Motor neuron (in vitro differentiated cells): ENCODE data around the gene DLX3. TPM values are rescaled to one million over a fixed set of nuclear protein-coding genes. Genes with fewer than 3 reads are reported as not detected.
"Not testable (repeated sequence)": the region's sequence is repeated elsewhere in the genome, so short reads cannot be mapped to it uniquely, and the experiment has no call there.

ENCODE experiments used
- ATAC-seq, 8 experiments: fragments of 200-7000 bp; cut with Tn5 transposase; replicated peaks in 6 of 8; 2 replicates each; pipeline ENCODE4 v1.8.0; 2021; ENCODE audit warnings: mild to moderate bottlenecking in 8 of 8, moderate library complexity in 8 of 8
- H3K27ac ChIP-seq, 2 donors: fragments of 250-450 bp; sonication (Bioruptor Pico); 2 replicates each; pipeline ENCODE4 v1.9.0; 2021; ENCODE audit warnings: antibody characterized with exemption in 2 of 2, mild to moderate bottlenecking in 2 of 2, moderate library complexity in 1 of 2
- H3K4me1 ChIP-seq, 2 donors: fragments of 250-450 bp; sonication (Bioruptor Pico); replicated peaks in 1 of 2; 2 replicates each; pipeline ENCODE4 v1.6.1; 2021; ENCODE audit warnings: antibody characterized with exemption in 2 of 2, mild to moderate bottlenecking in 2 of 2, moderate library complexity in 1 of 2
- H3K4me3 ChIP-seq, 5 donors: fragments of 250-450 bp; sonication (Bioruptor Pico); 2 replicates each; pipeline ENCODE4 v1.9.0; 2021; ENCODE audit warnings: antibody characterized with exemption in 5 of 5, mild to moderate bottlenecking in 5 of 5, moderate library complexity in 4 of 5
- WGBS, 10 experiments: fragments of 450-650 bp; shearing (Covaris generic); methylation state at CpG; one replicate each; pipeline ENCODE4 v1.0.0; 2022; 5-methylcytosine and 5-hydroxymethylcytosine counted together
- in situ Hi-C, 9 experiments: fragments of 400-800 bp; cut with MboI; loops; one replicate each; pipeline ENCODE4 v1.15.0; 2021; ENCODE audit warnings: low sequenced_read_pairs in 9 of 9, low pct_unique_long_range_greater_than_20kb in 2 of 9; ENCODE audit not compliant: unreplicated experiment in 9 of 9
- total RNA-seq, 8 experiments: library from RNA; unstranded; fragments of 300-600 nt; gene quantifications; 2 replicates each; pipeline versions ENCODE4 v1.2.3 to v1.2.4, GENCODE V29; 2022

The DLX3 gene
- under 1 TPM in 7 of 8 experiments, not detected in 1; 0.07 to 0.52 (median 0.21) TPM for total RNA-seq

DNA sequence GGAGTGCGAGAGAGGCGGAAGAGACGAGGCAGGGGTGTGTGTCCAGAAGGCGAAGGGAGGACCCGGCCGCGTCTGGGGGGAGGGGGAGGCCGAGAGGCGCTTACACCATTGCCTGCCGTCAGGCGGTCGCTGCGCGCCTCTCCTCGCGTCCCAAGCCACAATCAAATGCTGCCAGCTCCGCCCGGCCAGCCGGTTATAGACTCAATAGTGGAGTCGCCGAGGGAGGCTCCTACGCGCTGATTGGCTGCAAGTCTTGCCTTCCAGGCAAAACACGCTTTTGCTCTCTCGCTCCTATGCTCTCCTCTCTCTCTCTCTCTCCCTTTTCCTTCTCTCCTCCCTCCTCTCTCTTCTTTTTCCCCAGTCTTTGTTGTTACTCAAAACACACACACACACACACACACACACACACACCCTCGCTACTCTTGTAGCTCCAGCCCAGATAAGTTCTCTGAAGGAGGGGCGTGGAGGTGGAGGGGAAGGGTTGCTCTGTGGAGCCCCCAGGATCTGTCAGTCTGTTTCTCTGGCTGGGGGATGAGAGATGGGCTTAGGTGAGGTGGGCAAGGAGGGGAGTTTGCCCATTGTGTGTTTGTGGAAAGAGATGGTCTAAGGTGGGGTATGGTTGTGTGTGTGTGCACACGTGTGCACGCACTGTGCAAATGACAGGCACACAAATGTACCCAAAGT is at the start of gene DLX3:
Gene DLX3 (minus strand): TSS at position 170 of the 684 bp plus-strand sequence. CDS start 226 bp downstream, outside the sequence.
- peaks cover 0 to 12% of the 10 kb centered on the region in 2 donors for H3K4me1 ChIP-seq
- peak; percentile 57 to 86 (median 64) for ATAC-seq
- no peak within 1 kb of the TSS for H3K4me3 ChIP-seq
- in situ Hi-C loops: loop anchor here (10.0 to 25.0 kb wide), 6 partner anchors 120 to 433 kb away; partner anchors contain the start of gene NXPH3 (in 1 of the 9)
- no peak within 1 kb of the TSS for H3K27ac ChIP-seq
- 0 to 50% (median 9%) methylated on average over 1 to 17 of the region's 29 CpGs; no CpG with 5 or more reads in 3 of the 10 experiments for WGBS, 10 experiments

DNA sequence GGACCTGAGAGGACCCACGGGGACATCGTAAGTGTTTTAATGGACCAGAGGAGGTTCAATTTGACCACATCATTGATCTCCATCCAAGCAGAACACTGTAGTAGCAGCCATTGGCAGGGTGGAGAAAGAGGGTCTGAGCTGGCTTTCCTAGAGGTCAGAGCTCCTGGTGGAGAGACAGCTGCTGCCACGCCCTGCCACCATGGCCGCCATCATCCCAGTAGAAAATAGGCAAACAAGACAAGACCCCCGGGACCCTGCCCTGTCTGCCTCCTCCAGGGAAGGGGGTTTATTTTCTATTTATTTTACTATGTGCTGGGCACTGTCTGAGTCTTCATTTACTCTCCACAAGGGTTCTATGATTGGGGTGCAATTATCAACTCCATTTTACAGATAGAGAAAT is 49.5 kb upstream of the DLX3 start:
- peaks cover 0 to 6% of the 10 kb centered on the region in 2 donors for H3K4me1 ChIP-seq
- WGBS, 10 experiments: 65 to 97% (median 68%) methylated on average over 1 to 4 of the region's 5 CpGs; no CpG with 5 or more reads in 6 of the 10 experiments
- in situ Hi-C loops: no loop called here
- H3K4me3 ChIP-seq: no peak overlapping the region
- no peak for ATAC-seq
- no peak overlapping the region for H3K27ac ChIP-seq

- 7 to 90% (median 70%) methylated on average over 1 to 10 of the region's 16 CpGs; no CpG with 5 or more reads in 3 of the 10 experiments for WGBS, 10 experiments
- H3K4me1 ChIP-seq: peaks cover 0 to 6% of the 10 kb centered on the region in 2 donors
- in situ Hi-C loops: no loop called here
- no peak overlapping the region for H3K27ac ChIP-seq
- ATAC-seq: peak in 4 of 8 experiments; percentile 3 to 92 (median 59)
- no peak overlapping the region for H3K4me3 ChIP-seq
Measured at GRCh38 chr17:50043290-50044148, 48.5 kb upstream of the DLX3 start.

DNA sequence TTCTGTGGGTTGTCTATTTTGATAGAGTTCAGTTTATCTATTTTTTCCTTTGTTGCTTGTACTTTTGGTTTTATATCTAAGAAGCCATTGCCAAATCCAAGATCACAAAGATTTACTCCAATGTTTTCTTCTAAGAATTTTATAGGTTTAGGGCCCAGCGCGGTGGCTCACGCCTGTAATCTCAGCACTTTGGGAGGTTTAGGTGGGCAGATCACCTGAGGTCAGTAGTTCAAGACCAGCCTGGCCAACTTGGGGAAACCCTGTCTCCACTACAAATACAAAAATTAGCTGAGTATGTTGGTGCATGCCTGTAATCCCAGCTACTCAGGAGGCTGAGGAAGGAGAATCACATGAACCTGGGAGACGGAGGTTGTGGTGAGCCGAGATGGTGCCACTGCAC is 47.2 kb upstream of the DLX3 start:
- H3K4me3 ChIP-seq: no peak overlapping the region
- ATAC-seq: no peak
- WGBS, 10 experiments: 82 to 100% (median 96%) methylated on average over 1 to 5 of the region's 5 CpGs; no CpG with 5 or more reads in 2 of the 10 experiments
- H3K4me1 ChIP-seq: peaks cover 0 to 9% of the 10 kb centered on the region in 2 donors
- H3K27ac ChIP-seq: no peak overlapping the region
- in situ Hi-C loops: no loop called here

GRCh38 chr17:50040496-50040895 is 45.5 kb upstream of the DLX3 start:
- H3K27ac ChIP-seq, H3K4me3 ChIP-seq, ATAC-seq, in situ Hi-C loops: not testable (repeated sequence)
- WGBS, 10 experiments: 53 to 90% (median 73%) methylated on average over 1 to 5 of the region's 5 CpGs; no CpG with 5 or more reads in 4 of the 10 experiments
- H3K4me1 ChIP-seq: peaks cover 0 to 11% of the 10 kb centered on the region in 2 donors

DNA sequence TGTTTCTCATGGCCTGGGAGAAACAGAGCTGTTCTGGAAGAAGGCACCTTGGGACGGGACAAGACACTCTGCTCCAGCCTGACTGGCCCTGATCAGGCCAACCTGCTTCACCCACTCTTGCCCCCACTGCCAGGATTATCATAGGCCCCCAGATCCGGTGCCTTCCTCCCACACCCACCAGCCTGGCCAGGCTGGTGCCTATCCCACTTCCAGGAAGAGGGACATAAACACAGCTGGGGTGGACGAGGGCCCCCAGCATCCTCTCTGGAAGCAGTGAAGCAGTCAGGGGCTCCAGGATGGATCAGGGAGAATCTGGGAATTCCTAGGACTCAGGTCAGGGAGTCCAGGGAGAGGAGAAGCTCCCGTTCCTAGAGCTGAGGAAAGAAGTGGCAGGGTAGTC is 44.0 kb upstream of the DLX3 start:
- ATAC-seq: no peak
- in situ Hi-C loops: no loop called here
- peaks cover 0 to 11% of the 10 kb centered on the region in 2 donors for H3K4me1 ChIP-seq
- no peak overlapping the region for H3K4me3 ChIP-seq
- no peak overlapping the region for H3K27ac ChIP-seq
- 0 to 86% (median 58%) methylated on average over 1 to 4 of the region's 4 CpGs; no CpG with 5 or more reads in 3 of the 10 experiments for WGBS, 10 experiments

DNA sequence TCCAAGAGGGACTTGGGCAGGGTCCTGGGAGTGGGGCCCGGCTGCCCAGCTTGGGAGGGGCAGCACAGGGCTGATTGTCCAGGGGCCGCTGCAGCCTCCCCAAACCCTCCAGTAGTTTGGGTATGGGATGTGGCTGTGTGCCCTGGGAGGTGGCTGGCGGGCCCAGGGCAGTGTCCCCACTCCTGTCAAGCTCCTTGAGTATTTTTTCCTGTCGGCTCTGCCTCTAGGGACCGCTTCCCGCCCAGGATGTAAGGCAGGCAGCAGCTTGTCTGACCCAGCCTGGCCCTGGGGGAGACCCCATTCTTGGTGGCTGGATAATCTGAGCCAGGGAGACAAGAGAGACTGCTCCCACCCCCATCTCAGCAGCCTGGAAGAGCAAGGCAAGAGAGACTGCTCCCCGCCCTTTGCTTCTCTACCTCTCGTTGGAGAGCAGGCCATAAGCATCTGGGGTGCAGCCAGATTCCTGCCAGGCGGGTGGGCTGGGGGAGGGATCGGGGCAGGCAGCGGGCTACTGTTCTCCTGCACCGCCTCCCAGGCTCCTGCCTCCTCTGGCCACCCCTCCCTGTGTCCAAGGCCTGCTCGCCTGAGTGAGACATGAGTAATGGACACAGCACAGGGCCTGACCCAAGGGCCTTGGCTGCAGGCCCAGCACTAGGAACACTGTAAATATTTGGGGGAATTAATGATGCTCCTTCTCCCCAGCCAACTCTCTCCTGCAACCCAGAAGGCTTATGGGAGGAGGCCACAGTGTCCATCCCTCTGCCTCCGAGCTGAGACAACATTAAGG is 42.5 kb upstream of the DLX3 start:
- H3K4me1 ChIP-seq: peaks cover 3 to 18% of the 10 kb centered on the region in 2 donors
- H3K4me3 ChIP-seq: no peak overlapping the region
- in situ Hi-C loops: no loop called here
- no peak overlapping the region for H3K27ac ChIP-seq
- WGBS, 10 experiments: 0 to 71% (median 40%) methylated on average over 1 to 2 of the region's 14 CpGs; no CpG with 5 or more reads in 6 of the 10 experiments
- ATAC-seq: peak in 7 of 8 experiments; percentile 53 to 99 (median 77)

DNA sequence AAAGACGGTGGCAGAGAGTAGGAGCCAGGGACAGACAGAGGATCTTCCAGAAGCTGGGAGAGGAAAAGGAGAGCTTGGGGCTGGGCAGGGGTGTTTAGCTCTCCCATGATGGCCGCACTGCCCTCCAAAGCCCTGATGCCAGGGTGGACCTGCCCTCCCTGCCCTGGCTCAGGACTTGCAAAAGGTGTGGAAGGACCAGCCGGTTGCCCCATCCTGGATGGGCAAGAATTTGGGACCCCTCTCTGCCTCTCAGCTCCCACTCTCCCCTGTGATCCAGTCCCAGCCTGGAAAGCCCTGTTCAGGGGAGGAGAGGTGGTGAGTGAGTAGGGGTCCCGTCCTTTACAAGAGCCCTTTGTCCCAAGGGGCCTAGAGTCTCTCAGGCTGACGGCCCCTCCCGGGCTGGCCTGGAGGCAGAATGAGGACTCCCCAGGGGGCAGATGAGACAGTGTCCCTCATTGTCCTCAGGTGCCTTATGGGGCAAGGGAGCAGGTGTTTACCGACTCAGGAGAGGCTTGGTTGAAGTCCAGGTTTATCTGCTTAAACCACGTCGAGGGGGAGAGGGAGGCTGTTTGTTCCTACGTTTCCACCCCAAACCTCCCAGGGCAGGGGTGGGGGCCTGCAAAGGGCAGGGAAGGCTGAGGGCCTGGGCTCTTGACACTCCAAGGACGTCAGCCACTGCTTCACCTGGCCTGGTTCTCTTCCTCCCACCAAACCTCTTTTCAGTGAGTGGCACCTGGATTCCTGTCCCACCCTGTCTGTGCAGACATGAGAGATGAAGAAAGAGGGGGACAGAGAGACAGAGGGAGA is 41.6 kb upstream of the DLX3 start:
- H3K4me3 ChIP-seq: no peak overlapping the region
- peaks cover 3 to 18% of the 10 kb centered on the region in 2 donors for H3K4me1 ChIP-seq
- H3K27ac ChIP-seq: no peak overlapping the region
- WGBS, 10 experiments: 20 to 80% (median 53%) methylated on average over 1 to 2 of the region's 11 CpGs; no CpG with 5 or more reads in 5 of the 10 experiments
- ATAC-seq: no peak
- in situ Hi-C loops: no loop called here

DNA sequence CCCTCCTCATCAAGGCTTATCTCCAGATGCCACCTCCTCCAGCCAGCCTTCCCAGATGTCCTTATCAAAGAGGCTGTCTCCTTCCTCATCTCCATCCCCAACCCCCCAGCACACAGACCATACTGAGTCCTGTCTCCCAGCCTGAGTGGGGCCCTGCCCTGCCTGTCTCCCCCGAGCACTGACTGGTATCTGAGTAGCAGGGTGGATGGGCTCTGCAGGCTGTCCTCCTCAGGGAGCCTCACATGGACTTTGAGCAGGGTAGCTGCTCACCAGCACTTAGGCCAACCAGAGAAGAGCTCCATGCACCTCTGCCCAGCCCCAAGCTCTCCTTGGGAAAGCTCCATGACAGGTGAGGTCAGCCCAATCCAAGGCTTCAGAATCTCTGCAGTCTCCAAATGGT is 40.9 kb upstream of the DLX3 start:
- Histone ChIP-seq H3K4me1 (peaks cover 3 to 18% of the 10 kb centered on the region in 2 donors), H3K4me3 (no peak overlapping the region), H3K27ac (no peak overlapping the region)
- ATAC-seq: no peak
- in situ Hi-C loops: no loop called here
- no CpG with 5 or more reads among the region's 1 CpG for WGBS, 10 experiments

DNA sequence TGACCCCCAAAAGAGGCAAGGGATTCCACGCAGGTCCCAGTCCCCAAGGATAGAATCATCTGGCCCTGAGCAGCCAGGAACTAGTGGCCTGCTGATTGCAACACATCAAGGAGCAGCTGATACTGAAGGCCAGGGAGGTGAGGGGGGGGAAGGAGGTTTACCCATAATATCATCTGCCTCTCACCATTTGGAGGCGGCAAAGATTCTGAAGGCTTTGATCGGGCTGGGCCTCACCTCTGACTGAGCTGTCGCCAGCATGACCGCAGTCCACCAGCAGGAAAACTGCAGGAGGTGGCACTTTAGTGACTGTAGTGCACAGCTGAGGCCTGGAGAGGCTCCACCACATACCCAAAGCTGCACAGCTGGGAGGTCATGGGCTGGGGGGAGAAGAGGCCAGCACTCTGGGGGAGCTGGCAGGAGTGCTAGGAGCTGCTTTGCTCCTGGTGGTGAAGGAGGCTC is 40.4 kb upstream of the DLX3 start:
- peaks cover 3 to 18% of the 10 kb centered on the region in 2 donors for H3K4me1 ChIP-seq
- H3K27ac ChIP-seq: no peak overlapping the region
- no CpG with 5 or more reads among the region's 5 CpGs for WGBS, 10 experiments
- in situ Hi-C loops: no loop called here
- H3K4me3 ChIP-seq: no peak overlapping the region
- ATAC-seq: no peak

DNA sequence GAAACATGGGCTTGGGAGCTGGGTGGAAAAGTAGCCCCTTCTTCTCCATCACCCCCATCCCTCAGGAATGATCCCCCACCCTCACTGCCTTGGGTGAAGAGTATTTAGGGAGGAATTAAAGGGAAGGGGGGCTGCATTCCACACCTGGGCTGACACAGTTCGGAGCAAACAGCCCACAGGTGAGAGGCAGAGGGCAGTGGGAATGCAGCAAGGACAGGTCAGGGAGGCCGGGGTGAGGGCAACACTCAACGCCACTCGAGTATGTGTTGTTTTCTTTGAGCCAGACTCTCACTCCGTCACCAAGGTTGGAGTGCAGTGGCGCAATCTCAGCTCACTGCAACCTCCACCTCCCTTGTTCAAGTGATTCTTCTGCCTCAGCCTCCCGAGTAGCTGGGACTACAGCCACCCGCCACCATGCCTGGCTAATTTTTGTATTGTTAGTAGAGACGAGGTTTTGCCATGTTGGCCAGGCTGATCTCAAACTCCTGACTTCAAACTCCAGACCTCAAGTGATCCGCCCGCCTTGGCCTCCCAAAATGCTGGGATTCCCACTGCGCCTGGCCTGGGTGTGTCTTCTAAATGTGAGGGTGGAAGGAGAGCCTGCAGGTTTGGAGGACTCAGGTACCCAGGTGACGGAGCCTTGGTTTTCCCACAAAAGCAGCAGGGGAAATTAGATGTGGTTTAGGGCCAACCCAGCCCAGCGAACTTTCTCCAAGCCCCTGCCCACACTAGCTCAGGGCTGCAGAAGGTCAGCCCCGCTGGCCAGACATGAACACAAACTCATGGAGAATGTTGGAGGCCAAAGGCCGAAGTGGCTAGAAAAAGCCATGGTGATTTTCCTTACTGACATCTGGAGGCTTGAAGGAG is 39.7 kb upstream of the DLX3 start:
- H3K4me3 ChIP-seq: no peak overlapping the region
- ATAC-seq: no peak
- no peak overlapping the region for H3K27ac ChIP-seq
- WGBS, 10 experiments: 50 to 87% (median 82%) methylated on average over 2 to 9 of the region's 16 CpGs; no CpG with 5 or more reads in 4 of the 10 experiments
- in situ Hi-C loops: no loop called here
- peaks cover 3 to 18% of the 10 kb centered on the region in 2 donors for H3K4me1 ChIP-seq
